ENCODE results near the gene HEATR3.

Gene HEATR3

GRCh38 chr16:50155925-50156324 lies 90.2 kb downstream of the HEATR3 start:
- DNase-seq (ENCODE audit: low read depth), result no peak
- H3K27me3 ChIP-seq (replicated peaks; ENCODE audit: control insufficient read depth, insufficient read depth, low read length), result no peaks in the 10 kb centered on the region
- peak overlapping the region; percentile 91 for H3K9ac ChIP-seq (ENCODE audit: low read length)
- no peaks in the 10 kb centered on the region for H3K9me3 ChIP-seq (ENCODE audit: control insufficient read depth, low read length)
- peaks cover 27% of the 10 kb centered on the region for H3K4me1 ChIP-seq (ENCODE audit: control insufficient read depth, insufficient read depth, low read length)
- peak overlapping the region; percentile 90 for H3K4me3 ChIP-seq (ENCODE audit: low read length)
- no peaks in the 10 kb centered on the region for H3K36me3 ChIP-seq (ENCODE audit: control insufficient read depth, insufficient read depth, low read length, severe bottlenecking)
